HG03139 (cell line): Measurements from ENCODE around the gene EHD4.

Experiments
- ATAC-seq: cut with Tn5 transposase; IDR thresholded peaks from one replicate; pipeline ENCODE4 v1.9.1; 2021; ENCODE audit not compliant: unreplicated experiment

EHD4 gene

DNA sequence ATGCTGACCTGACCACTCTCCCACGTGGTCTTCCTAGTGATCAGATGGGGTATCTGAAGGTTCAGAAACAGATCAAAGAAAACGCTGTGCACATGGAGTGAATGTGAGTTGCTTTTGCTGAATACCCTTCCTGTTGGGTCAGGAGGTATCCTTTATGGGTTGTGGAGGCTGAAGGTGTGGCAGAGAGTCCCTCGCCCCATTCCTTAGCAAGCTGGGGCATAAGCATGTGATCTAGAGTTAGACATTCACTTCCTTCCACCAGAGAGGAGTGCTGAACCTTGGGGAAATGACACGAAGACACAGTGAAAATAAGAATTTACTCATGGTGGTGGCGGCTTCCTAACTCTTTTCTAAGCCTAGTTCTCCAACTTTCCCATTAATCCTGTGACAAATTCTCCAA lies 50.7 kb downstream of the EHD4 start:
- no peak for ATAC-seq

DNA sequence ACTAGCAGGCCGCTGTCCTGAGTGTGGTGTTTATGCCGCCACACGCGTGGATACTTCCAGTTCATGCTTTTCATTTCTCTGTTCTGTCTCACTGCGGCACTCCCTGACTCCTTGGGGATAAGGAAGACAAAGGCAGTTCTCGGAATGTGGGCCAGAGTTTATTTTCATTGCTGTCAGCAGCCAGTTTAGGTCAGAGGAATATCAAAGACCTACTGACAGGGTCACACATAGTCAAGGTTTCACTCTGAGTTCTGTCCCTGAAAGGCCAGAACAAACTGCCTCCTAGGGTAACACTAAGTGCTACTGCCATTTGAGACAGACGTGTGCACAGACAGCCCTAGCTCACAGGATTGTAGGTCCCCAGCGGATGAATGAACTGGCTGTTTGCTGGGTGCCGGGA lies 51.2 kb downstream of the EHD4 start:
- no peak for ATAC-seq

DNA sequence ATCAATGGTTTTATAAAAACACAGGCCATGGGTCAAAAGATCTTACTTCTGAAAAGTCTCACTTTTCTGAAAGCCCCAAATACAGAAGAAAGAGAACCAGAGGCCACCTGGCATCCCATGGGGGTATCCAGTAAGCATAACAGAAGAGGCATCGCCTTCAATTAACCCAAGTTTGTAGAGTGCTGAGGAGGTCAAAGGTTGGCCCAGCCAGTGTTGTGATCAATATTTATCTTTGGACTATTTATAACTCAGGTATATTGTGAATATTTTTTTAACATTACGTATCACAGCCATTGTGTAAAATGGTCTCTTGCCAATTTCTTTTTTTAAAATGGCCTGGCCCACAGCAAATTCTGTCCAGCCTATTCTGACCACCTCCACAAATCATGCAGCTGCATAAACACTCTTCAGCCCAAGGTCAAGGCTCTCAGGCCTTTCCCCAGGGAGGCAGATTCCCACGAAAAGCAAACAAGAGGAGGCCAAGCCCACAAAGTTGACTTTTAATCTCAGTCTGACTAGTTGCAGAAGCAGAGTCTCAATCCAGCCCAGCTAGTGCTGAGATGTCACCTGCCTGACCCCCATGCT lies 52.3 kb downstream of the EHD4 start:
- no peak for ATAC-seq

DNA sequence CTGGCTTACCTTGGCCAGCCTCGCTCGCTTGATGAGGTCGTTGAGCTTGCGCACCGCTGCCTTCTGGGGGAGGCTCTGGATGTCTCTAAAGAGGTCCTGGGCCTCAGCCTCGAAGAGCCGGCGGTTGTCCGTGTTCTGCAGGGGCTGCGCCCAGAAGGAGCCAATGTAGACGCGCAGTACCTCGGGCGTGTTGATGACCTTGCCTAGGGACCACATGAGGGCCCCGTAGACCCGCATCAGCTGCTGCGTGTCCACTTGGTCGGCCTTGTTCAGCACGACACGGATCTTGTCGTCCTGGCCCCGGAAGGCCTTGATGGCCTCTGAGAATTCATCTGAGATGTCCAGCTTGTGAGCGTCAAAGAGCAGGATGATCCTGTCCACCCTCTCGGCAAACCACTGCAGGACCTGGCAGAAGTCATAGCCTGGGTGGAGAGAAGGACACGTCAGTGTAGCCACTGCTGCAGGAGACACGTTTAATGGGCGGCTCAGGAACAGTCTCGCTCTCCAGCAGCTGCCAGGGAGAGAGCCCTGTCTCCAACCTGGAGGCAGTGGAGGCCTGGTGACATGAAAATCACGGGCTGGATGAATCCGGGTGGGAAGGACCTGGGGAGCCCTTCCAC lies 53.0 kb downstream of the EHD4 start:
- no peak for ATAC-seq

DNA sequence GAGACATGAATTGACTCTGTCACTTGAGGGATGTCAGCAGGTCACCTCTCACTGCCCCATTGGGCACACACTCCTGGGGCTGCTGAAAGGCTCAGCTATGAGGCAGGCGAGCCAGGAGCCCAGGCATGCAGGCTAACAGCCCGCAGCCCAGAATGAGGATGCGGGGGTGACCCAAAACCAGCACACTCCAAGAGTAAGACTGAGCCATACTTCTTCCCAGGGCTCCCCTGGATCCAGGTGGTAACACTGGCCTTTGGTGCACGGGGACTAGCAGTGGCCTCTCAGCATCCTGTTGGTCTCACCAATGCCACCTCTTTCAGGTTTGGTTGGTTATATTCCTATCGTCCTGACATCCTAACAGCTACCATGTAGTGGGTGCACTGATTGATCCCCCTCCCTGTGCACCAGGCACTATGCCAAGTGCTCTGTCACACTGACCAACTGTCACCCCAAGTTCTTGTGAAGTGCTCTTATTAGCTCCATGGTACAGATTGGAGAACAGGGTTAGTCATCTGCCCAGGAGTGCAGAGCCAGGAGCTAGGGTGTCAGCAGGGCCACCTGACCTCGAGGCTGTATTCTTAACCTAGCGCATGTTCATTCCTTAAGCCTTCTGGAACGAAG lies 53.7 kb downstream of the EHD4 start:
- no peak for ATAC-seq

DNA sequence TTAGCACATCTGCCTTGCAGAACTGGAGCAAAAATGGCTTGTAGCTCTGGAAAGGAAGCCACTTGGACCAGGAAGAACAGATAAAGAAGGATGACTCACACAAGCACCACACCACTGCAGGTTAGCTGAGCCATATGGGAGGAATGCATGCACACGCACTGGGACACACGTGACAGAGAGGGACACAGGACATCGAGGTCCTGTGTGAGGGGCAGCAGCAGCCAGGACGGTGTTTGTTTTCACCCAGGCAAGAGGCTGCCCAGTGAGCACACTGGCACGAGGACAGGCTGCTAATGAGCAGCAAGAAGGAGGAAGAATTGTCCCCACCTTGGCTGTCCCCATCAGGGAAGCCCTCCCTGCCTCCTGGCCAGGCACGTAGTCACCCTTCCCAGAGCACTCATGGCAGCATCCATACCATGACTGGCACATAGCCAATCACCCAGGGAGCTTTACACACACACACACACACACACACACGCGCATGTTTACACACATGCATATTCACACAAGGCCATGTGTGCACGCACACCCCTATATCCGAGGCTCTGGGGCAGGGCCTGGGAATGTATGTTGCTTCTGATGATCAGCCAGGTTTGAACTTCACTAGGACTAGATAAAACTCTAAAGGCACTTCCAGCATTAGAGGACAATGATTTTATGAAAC lies 54.5 kb downstream of the EHD4 start:
- no peak for ATAC-seq

DNA sequence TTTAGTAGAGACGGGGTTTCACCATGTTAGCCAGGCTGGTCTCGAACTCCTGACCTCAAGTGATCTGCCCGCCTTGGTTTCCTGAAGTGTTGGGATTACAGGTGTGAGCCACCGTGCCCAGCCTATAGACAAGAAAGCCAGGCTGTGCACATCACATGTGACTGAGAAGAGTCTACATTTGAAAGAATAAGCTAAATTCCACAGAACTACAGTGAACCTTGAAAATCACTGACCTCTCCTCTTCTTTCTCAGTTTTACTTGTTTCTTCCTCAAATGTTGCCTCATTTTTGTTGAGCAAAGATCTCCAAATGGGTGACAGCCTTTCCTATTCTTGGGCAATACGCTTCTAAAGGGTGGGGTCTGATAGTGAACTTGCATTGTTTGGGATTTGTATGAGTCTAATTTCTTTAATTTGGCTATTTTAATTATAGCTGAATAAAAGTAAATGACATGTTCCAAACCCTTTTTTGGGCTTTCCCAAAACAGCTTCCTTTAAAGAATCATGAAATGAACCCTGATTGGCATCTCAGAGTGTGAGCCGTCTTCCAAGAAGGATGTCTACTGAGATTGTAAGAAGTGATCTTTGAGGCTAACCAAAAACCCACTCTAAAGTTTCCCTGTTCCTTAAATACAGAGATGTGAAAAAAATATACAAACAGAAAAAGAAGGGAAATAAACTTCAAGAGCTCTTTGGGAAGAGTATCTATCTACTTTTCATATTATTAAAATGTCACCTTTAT lies 56.9 kb downstream of the EHD4 start:
- ATAC-seq: no peak

DNA sequence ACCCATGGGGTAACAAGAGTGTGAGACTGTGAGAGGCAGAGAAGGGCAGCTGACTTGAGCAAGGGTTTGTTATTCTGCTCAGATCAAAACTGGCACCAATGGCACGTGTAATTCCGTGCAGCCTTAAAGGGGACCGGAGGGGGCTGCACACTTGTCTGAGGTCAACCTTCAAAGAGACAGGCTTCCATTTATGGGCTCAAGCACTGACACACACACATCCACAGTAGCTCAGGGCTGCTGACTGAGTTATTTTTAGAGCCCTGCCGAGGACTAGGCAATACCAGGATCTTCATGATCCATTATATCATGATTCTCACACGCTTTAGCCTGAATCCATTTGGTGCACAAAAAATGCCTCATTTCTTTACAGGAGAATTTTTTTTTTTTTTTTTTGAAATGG lies 57.9 kb downstream of the EHD4 start:
- ATAC-seq: no peak

DNA sequence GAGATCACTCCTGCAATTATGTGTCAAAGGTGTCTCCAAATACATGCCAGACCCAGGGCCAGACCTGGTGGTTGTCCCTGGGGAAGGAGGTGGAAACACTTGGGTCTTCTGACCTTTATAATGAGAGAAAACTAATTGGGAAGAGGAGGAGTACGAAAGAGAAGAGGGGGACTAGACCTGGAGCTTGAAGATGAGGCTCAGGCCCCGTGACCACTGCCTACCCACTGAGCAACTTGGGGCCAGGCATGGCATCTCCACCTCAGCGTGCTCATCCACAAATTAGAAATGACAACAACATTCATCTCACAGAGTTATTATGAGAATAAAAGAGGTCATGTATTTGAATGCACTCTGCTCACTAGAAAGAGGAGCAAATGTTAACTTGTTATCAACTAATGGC lies 59.1 kb downstream of the EHD4 start:
- no peak for ATAC-seq

DNA sequence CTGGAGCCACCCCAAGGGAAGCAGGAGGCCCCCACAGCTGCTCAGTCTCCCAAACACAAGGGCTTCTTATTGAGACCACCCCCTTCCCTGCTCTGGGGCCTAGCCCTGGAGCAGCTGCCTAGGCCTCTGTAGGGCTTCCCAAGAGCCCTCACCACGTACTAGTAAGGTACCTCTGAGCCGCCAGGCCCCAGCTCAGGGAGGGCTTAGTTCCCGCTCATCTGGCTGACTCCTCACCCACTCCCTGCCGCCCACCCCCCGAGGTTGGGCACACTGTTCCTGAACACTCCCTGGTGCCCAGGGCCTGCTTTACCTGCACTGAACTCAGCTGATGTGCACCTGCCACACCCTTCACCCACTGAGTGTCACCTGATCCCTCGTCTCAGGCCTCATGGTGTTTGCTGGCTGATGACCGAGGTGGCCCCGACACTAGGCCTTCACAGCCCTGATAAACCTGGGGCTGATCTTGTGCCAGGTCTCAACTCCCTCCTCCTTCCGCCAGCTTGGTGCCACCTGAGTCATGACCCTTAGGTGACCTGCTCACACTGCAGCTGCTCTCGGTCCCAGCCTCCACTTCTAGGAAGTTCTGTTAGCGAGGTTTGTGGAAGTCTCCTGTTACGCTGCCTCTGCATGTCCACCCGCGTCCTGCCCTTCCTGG lies 60.5 kb downstream of the EHD4 start:
- no peak for ATAC-seq

DNA sequence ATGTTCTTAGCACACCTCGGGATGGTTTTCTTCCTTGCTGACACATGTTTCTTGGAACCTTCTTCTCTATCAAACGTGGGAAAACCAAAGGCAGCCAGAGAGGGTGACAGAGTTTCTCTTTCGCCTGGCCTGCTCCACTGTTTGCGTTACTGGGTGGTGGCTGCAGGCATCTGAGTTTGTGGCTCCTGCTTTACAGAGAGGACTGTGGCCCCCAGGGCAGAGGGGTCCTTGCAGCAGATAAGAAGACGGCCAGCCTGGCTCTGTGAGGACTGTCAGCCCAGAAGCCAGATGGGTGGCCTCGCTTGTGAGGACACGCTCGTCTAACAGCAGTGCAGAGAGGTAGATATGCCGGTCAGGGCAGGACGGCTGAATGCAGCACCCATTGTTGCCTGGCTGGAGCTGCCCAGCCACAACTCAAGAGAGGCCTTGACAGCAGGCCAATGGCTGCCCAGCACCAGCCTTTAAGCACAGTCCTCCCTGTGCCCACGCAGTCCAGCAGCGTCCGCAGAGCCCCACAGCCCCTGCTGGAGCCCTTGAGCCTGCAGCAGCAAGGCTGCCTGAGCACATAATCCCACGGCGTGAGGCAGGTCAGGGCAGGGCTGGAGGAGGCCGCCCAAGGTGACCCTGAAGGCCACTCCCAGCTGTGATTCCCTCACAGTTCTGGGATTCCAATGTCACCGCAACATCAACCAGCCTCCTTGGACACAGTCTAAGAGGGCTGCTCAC lies 63.5 kb downstream of the EHD4 start:
- ATAC-seq: no peak

DNA sequence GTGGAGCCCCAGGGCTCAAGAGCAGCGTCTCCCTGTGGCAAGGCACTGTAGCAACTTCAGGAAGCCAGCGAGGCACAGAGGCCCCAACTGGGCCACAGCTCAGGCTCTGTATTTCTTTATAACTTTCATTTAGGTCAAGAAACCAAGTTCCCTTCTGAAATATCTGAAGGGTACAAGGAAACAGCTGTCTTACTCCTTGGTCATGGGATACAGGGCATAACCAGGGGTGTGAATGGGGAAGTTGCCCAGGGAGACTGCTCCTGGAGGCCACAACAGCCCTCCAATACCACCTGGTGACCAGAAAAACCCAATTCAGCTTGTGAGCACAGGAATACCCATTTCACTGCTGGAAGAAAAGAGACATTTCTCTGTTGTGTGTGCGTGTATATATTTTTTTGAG lies 65.2 kb downstream of the EHD4 start:
- ATAC-seq: no peak

DNA sequence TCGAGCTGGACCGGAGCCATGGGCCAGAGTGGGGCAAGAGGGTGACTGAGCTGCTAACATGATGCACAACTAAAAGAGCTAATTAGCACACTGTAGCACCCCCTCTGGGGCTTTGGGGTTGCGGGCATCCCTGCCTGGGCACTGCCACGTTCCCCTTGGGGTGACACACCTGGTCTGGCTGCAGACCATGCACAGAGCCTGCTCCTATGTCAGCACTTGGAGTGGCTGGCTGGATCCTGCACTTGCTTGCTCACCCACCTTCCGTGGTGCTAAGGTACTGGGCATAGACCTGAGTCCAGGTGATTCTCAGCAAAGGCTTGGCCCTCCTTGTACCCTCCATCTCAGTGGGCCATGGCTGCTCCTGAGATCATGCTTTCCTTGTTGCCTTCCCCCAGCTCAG lies 65.7 kb downstream of the EHD4 start:
- ATAC-seq: no peak

DNA sequence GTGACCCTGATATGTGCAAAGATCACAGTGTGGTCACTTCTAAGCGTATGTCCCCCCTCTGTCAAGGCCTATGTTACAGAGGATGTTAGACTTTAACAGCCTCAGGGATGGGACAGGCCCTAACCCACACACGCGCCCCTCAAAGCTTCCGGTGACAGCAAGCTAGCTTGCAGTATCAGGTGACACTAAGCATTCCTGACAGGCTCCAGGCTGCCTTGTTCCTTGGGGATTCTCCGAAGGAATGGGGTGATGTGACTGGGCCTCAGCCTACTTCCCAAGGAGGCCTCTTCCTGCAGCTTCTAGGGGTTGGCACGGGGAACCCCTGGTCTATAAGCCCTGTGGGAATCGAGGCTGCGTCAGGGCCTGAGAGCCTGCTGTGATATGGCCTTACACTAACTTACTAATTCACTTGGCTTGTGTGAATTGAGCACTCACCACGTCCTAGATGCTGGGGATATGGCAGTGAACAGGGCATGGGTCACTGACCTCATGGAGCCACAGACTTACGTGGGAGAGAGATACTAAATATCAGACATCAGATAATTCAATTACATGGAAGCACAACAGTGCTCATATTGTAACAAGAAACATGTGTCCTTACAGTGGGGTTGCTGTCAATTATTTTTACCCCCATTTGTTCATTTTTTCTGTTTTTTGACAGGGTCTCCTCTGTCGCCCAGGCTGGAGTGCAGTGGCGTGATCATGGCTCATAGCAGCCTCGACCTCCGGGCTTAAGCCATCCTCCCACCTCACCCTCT lies 67.1 kb downstream of the EHD4 start:
- ATAC-seq: no peak

DNA sequence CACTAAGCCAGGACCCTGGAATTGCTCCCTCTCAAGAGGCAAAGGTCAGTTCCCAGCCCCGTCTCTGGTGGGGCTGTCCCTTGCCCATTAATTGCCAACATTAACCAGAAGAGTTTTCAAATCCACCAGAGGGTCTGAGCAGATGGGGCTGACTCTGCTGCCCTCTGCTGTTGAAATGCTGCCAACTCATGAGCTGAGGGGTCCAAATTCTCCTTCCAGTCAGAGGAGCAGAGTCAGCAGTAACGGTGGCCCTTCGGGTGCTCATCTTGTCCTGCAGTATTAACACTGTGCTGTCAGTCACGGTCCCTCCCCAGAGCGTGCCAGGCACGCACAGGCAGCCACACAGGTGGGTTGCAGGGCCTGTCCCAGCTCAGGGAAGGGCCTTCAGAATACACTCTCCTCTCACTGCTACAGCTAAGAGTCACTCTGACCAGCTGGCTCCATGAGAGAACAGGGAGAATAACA lies 67.8 kb downstream of the EHD4 start:
- no peak for ATAC-seq

DNA sequence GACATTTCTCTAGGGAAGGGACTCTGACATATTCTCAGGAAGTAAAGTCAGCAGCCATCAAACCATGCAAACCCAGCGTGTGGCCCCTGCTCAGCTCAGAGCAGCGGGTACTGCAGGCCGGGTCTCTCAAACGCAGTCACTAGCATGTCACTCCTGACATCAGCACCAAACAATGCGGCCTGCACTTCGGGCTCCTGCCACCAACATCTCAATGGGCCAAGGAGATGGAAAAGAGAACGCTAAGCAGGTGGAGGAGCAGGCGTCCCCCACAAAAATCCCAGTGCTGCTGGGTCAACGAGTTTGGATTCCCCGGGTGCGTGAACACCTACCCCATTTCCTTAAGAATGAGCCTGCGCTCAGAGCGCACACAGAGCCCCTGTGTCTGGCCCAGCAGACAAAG lies 68.6 kb downstream of the EHD4 start:
- no peak for ATAC-seq

DNA sequence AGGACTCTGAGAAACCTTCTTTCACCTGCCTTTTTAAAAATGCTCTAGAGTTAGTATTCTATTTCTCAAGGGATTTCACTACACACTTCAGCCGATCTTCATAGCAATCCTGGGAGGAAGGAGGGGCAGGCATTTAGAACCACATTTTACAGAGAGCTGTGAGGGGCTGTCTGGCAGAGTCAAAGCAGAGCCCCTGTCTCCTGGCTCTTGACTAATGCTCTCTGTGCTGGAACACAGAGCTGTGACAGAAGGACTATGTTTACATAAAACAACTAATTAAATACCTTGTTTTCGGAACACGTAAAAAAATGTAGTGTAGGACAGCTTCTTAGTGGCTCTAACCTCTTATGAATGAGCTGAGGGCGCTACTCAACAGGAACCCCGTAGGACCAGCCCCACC lies 70.9 kb downstream of the EHD4 start:
- no peak for ATAC-seq

DNA sequence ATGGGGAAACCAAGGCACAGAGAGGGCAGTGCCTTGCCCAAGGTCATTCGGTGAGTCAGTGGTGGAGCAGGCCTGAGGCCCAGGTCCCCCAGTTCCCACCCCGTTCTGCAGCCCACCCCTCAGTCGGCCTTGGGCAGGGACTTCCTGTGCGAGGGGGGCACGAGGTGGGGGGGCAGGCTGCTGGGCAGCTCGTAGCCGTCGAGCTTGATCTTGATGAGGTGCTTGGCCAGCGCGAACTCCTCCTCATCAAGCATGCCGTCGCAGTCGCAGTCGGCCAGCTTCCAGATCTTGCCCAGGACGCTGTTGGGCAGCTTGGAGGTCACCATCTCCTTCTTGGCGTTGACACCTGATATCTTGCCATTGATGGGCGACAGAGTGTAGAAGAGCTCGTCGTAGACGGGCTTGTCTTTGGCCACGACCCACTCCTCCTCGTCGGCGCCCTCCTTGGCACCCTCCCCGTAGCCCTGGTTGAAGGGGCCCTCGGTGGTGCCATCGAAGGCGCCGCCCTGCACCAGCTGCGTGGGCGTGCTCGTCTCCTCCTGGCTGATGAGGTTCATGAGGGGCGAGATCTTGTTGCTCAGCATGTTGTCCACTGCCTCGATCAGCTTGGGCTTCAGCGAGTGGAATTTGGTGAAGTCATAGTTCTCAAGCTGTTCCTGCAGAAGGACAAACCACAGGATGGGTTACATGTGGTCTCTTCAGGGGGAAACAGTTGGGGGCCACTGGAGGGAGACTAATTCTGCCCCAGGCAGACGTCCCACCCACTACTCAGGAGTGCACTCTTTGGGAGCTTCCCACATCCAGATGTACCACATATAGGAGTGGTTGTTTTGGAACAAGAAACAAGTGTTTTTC lies 71.6 kb downstream of the EHD4 start:
- ATAC-seq: no peak
